ENCODE data around the gene ATAD3B.

Gene ATAD3B

GRCh38 chr1:1429671-1430073 lies 41.9 kb upstream of the ATAD3B start:
- Histone ChIP-seq H3K9ac (no peak overlapping the region), H3K27ac (no peak overlapping the region), H3K4me3 (IDR thresholded peaks at IDR 0.05; ENCODE audit: insufficient read depth, low read depth, low read length) (no peak overlapping the region), H2AFZ (ENCODE audit: low read depth) (no peak overlapping the region), H3K27me3 (ENCODE audit: insufficient read depth, low read depth) (peaks cover 53% of the 10 kb centered on the region), H4K20me1 (ENCODE audit: insufficient read depth) (no peaks in the 10 kb centered on the region), H3K4me2 (no peak overlapping the region), H3K79me2 (ENCODE audit: insufficient read depth, low read depth) (no peaks in the 10 kb centered on the region), H3K4me1 (ENCODE audit: low read depth, poor library complexity, severe bottlenecking) (no peaks in the 10 kb centered on the region), H3K36me3 (ENCODE audit: insufficient read depth) (no peaks in the 10 kb centered on the region)
- no peak for TF ChIP-seq CTCF (conservative IDR thresholded peaks at IDR 0.05; ENCODE audit: low read depth, low read length)

GRCh38 chr1:1430114-1430982 lies 41.2 kb upstream of the ATAD3B start:
- Histone ChIP-seq H3K4me1 (ENCODE audit: low read depth, poor library complexity, severe bottlenecking) (no peaks in the 10 kb centered on the region), H3K4me2 (no peak overlapping the region), H3K79me2 (ENCODE audit: insufficient read depth, low read depth) (no peaks in the 10 kb centered on the region), H3K27me3 (ENCODE audit: insufficient read depth, low read depth) (peaks cover 59% of the 10 kb centered on the region), H3K4me3 (IDR thresholded peaks at IDR 0.05; ENCODE audit: insufficient read depth, low read depth, low read length) (no peak overlapping the region), H2AFZ (ENCODE audit: low read depth) (no peak overlapping the region), H4K20me1 (ENCODE audit: insufficient read depth) (no peaks in the 10 kb centered on the region), H3K9ac (no peak overlapping the region), H3K27ac (no peak overlapping the region), H3K36me3 (ENCODE audit: insufficient read depth) (no peaks in the 10 kb centered on the region)
- no peak for TF ChIP-seq CTCF (conservative IDR thresholded peaks at IDR 0.05; ENCODE audit: low read depth, low read length)

GRCh38 chr1:1430992-1431844 lies 40.3 kb upstream of the ATAD3B start:
- Histone ChIP-seq H2AFZ (ENCODE audit: low read depth) (no peak overlapping the region), H3K27ac (no peak overlapping the region), H4K20me1 (ENCODE audit: insufficient read depth) (no peaks in the 10 kb centered on the region), H3K4me1 (ENCODE audit: low read depth, poor library complexity, severe bottlenecking) (no peaks in the 10 kb centered on the region), H3K79me2 (ENCODE audit: insufficient read depth, low read depth) (no peaks in the 10 kb centered on the region), H3K4me2 (no peak overlapping the region), H3K27me3 (ENCODE audit: insufficient read depth, low read depth) (peaks cover 60% of the 10 kb centered on the region), H3K36me3 (ENCODE audit: insufficient read depth) (no peaks in the 10 kb centered on the region), H3K4me3 (IDR thresholded peaks at IDR 0.05; ENCODE audit: insufficient read depth, low read depth, low read length) (no peak overlapping the region), H3K9ac (no peak overlapping the region)
- TF ChIP-seq CTCF (conservative IDR thresholded peaks at IDR 0.05; ENCODE audit: low read depth, low read length), result no peak

- Histone ChIP-seq H3K4me3 (IDR thresholded peaks at IDR 0.05; ENCODE audit: insufficient read depth, low read depth, low read length) (no peak overlapping the region), H4K20me1 (ENCODE audit: insufficient read depth) (no peaks in the 10 kb centered on the region)
These were observed 39.7 kb upstream of the ATAD3B start for GRCh38 chr1:1431845-1432273.

More at GRCh38 chr1:1431845-1432273, 39.7 kb upstream of the ATAD3B start:
- Histone ChIP-seq H3K79me2 (ENCODE audit: insufficient read depth, low read depth) (no peaks in the 10 kb centered on the region), H3K9ac (no peak overlapping the region), H2AFZ (ENCODE audit: low read depth) (no peak overlapping the region), H3K4me1 (ENCODE audit: low read depth, poor library complexity, severe bottlenecking) (no peaks in the 10 kb centered on the region), H3K27me3 (ENCODE audit: insufficient read depth, low read depth) (peaks cover 66% of the 10 kb centered on the region), H3K27ac (no peak overlapping the region), H3K36me3 (ENCODE audit: insufficient read depth) (no peaks in the 10 kb centered on the region), H3K4me2 (no peak overlapping the region)
- TF ChIP-seq CTCF (conservative IDR thresholded peaks at IDR 0.05; ENCODE audit: low read depth, low read length), result no peak
